Measurements from ENCODE around the gene PPP2R1B. TPM values are rescaled to one million over a fixed set of nuclear protein-coding genes. Genes with fewer than 3 reads are reported as not detected.

Gene PPP2R1B
- total RNA-seq, 2 experiments from 2014 or later = 34.5 to 39.2 TPM

GRCh38 chr11:111699579-111700156 lies 66.5 kb downstream of the PPP2R1B start:
- no peak for ATAC-seq (ENCODE audit: poor library complexity)
- POLR2A ChIA-PET = interaction anchor here (0.6 kb wide), 1 partner anchor 40 kb away, joined by 3 read pairs; no protein-coding TSS in a partner anchor
- Histone ChIP-seq H3K4me3 (ENCODE audit: low read length) (no peak overlapping the region), H3K36me3 (ENCODE audit: insufficient read depth, low read length) (peaks cover 20% of the 10 kb centered on the region), H3K9me3 (ENCODE audit: control insufficient read depth in 1 of 2, insufficient read depth in 1 of 2, low read length in 2 of 2) (no peaks in the 10 kb centered on the region), H3K4me1 (ENCODE audit: insufficient read depth, low read length) (no peaks in the 10 kb centered on the region), H3K27ac (ENCODE audit: low read depth in 1 of 2, low read length in 2 of 2) (no peak overlapping the region), H3K27me3 (ENCODE audit: control insufficient read depth in 1 of 2, insufficient read depth in 2 of 2, low read length in 2 of 2) (no peaks in the 10 kb centered on the region)
- no peak overlapping the region for H3K27ac Mint-ChIP-seq
- H3K27me3 Mint-ChIP-seq = no peaks in the 10 kb centered on the region
- intact Hi-C loops (cut with DNase I, micrococcal nuclease) = no loop called here
- no peak for DNase-seq
- H3K36me3 Mint-ChIP-seq (ENCODE audit: low read depth) = peaks cover 29% of the 10 kb centered on the region
- H3K9me3 Mint-ChIP-seq = no peaks in the 10 kb centered on the region
- CTCF ChIA-PET = interaction anchor here (0.8 kb wide), 1 partner anchor 78 kb away, joined by 3 read pairs; no protein-coding TSS in a partner anchor
- no peaks in the 10 kb centered on the region for H3K4me1 Mint-ChIP-seq (ENCODE audit: low read depth)
- H3K4me3 Mint-ChIP-seq = no peak overlapping the region
- TF ChIP-seq CTCF (IDR thresholded peaks at IDR 0.05) = no peak

GRCh38 chr11:111698852-111699559 lies 67.2 kb downstream of the PPP2R1B start:
- TF ChIP-seq CTCF (IDR thresholded peaks at IDR 0.05) = no peak
- ChIA-PET CTCF (interaction anchor here (0.8 to 1.0 kb wide), 2 partner anchors 15 to 78 kb away, joined by 3 read pairs; no protein-coding TSS in a partner anchor), POLR2A (no interaction called here)
- Histone ChIP-seq H3K36me3 (ENCODE audit: insufficient read depth, low read length) (peaks cover 13% of the 10 kb centered on the region), H3K4me3 (ENCODE audit: low read length) (no peak overlapping the region), H3K4me1 (ENCODE audit: insufficient read depth, low read length) (no peaks in the 10 kb centered on the region), H3K27me3 (ENCODE audit: control insufficient read depth in 1 of 2, insufficient read depth in 2 of 2, low read length in 2 of 2) (no peaks in the 10 kb centered on the region), H3K9me3 (ENCODE audit: control insufficient read depth in 1 of 2, insufficient read depth in 1 of 2, low read length in 2 of 2) (no peaks in the 10 kb centered on the region), H3K27ac (ENCODE audit: low read depth in 1 of 2, low read length in 2 of 2) (no peak overlapping the region)
- DNase-seq (no peak), ATAC-seq (ENCODE audit: poor library complexity) (no peak)
- Mint-ChIP-seq H3K27ac (no peak overlapping the region), H3K27me3 (no peaks in the 10 kb centered on the region), H3K4me3 (no peak overlapping the region), H3K36me3 (ENCODE audit: low read depth) (peaks cover 25% of the 10 kb centered on the region), H3K4me1 (ENCODE audit: low read depth) (no peaks in the 10 kb centered on the region), H3K9me3 (no peaks in the 10 kb centered on the region)
- intact Hi-C loops (cut with DNase I, micrococcal nuclease) = no loop called here

GRCh38 chr11:111697933-111698371 lies 68.2 kb downstream of the PPP2R1B start:
- no peak for ATAC-seq (ENCODE audit: poor library complexity)
- Histone ChIP-seq H3K27me3 (ENCODE audit: control insufficient read depth in 1 of 2, insufficient read depth in 2 of 2, low read length in 2 of 2) (no peaks in the 10 kb centered on the region), H3K4me3 (ENCODE audit: low read length) (no peak overlapping the region), H3K36me3 (ENCODE audit: insufficient read depth, low read length) (peaks cover 5% of the 10 kb centered on the region), H3K9me3 (ENCODE audit: control insufficient read depth in 1 of 2, insufficient read depth in 1 of 2, low read length in 2 of 2) (no peaks in the 10 kb centered on the region), H3K4me1 (ENCODE audit: insufficient read depth, low read length) (no peaks in the 10 kb centered on the region), H3K27ac (ENCODE audit: low read depth in 1 of 2, low read length in 2 of 2) (no peak overlapping the region)
- H3K27ac Mint-ChIP-seq = no peak overlapping the region
- no peak for DNase-seq
- CTCF ChIA-PET = interaction anchor here (1.0 kb wide), 1 partner anchor 17 kb away, joined by 3 read pairs; no protein-coding TSS in a partner anchor
- H3K36me3 Mint-ChIP-seq (ENCODE audit: low read depth) = peaks cover 15% of the 10 kb centered on the region
- POLR2A ChIA-PET = interaction anchor here (0.6 kb wide), 1 partner anchor 185 kb away, joined by 3 read pairs; no protein-coding TSS in a partner anchor
- H3K9me3 Mint-ChIP-seq = no peaks in the 10 kb centered on the region
- no peaks in the 10 kb centered on the region for H3K27me3 Mint-ChIP-seq
- intact Hi-C loops (cut with DNase I, micrococcal nuclease) = no loop called here
- TF ChIP-seq CTCF (IDR thresholded peaks at IDR 0.05) = no peak
- no peak overlapping the region for H3K4me3 Mint-ChIP-seq
- H3K4me1 Mint-ChIP-seq (ENCODE audit: low read depth) = no peaks in the 10 kb centered on the region

Data from CD4-positive, alpha-beta T cell (primary cell).